Hepatocyte (in vitro differentiated cells): Measurements from ENCODE around the gene PGM2.

ENCODE experiments used
- CTCF ChIP-seq: fragments of 200-600 bp; sonication (generic); IDR thresholded peaks from 2 replicates; pipeline ENCODE4 v1.5.1; 2016; ENCODE audit warnings: antibody characterized with exemption, mild to moderate bottlenecking; ENCODE audit not compliant: poor library complexity
- EZH2 ChIP-seq: fragments of 200-600 bp; sonication (generic); IDR thresholded peaks from 2 replicates; pipeline ENCODE4 v1.6.1; 2016; ENCODE audit warnings: antibody characterized with exemption, mild to moderate bottlenecking, borderline replicate concordance
- EZH2phosphoT487 ChIP-seq: fragments of 200-600 bp; sonication (generic); IDR thresholded peaks from one replicate; pipeline ENCODE4 v1.6.1; 2018; ENCODE audit warnings: antibody characterized with exemption, mild to moderate bottlenecking, low read depth, moderate library complexity; ENCODE audit not compliant: unreplicated experiment, severe bottlenecking

- TF ChIP-seq CTCF (no peak), EZH2phosphoT487 (no peak), EZH2 (no peak)
Measured at GRCh38 chr4:37905533-37906169, 79.2 kb downstream of the PGM2 start.
